Fibroblast of lung (primary cell): ENCODE data around the gene SLC38A1. TPM values are rescaled to one million over a fixed set of nuclear protein-coding genes. Genes with fewer than 3 reads are reported as not detected.

Experiments
- DNase-seq, 2 donors: peaks; one replicate each; pipeline versions ENCODE4 v3.0.0 to v3.0.0-alpha.2; 2010; ENCODE audit warnings: low read depth in 2 of 2
- H2AFZ ChIP-seq: 2 replicates; pipeline ENCODE4 v1.5.1; 2012; ENCODE audit warnings: low read length, control low read depth, inconsistent platforms
- H3K27ac ChIP-seq: 2 replicates; pipeline ENCODE4 v1.5.1; 2011; ENCODE audit warnings: low read length, control low read depth; ENCODE audit not compliant: insufficient read depth
- H3K27me3 ChIP-seq: 2 replicates; pipeline ENCODE4 v1.5.1; 2011; ENCODE audit warnings: mild to moderate bottlenecking, low read length; ENCODE audit not compliant: control insufficient read depth, insufficient read depth
- H3K36me3 ChIP-seq: 2 replicates; pipeline ENCODE4 v1.5.1; 2011; ENCODE audit warnings: low read length; ENCODE audit not compliant: control insufficient read depth, insufficient read depth
- H3K4me1 ChIP-seq: 2 replicates; pipeline ENCODE4 v1.5.1; 2011; ENCODE audit warnings: low read length; ENCODE audit not compliant: control insufficient read depth, insufficient read depth; ENCODE audit errors: extremely low read depth
- H3K4me2 ChIP-seq: 2 replicates; pipeline ENCODE4 v1.5.1; 2011; ENCODE audit warnings: low read length, control low read depth; ENCODE audit not compliant: insufficient read depth; ENCODE audit errors: extremely low read depth
- H3K4me3 ChIP-seq, 4 experiments: fragments of 200-600 bp in 1 of 4; sonication (generic) in 1 of 4; replicated peaks in 1 of 4; 2 replicates each; pipeline ENCODE4 v1.5.1; 2011 to 2016; ENCODE audit warnings: low read length in 4 of 4, low read depth in 3 of 4, mild to moderate bottlenecking in 3 of 4, control low read depth in 2 of 4, inconsistent platforms in 1 of 4, mixed read lengths in 1 of 4; ENCODE audit not compliant: insufficient read depth in 1 of 4; ENCODE audit errors: control extremely low read depth in 1 of 4
- H3K79me2 ChIP-seq: 2 replicates; pipeline ENCODE4 v1.5.1; 2012; ENCODE audit warnings: mild to moderate bottlenecking, low read length, inconsistent platforms; ENCODE audit not compliant: control insufficient read depth, insufficient read depth
- H3K9ac ChIP-seq: 2 replicates; pipeline ENCODE4 v1.5.1; 2011; ENCODE audit warnings: mild to moderate bottlenecking, low read length, control low read depth; ENCODE audit not compliant: insufficient read depth
- H3K9me3 ChIP-seq: 2 replicates; pipeline ENCODE4 v1.5.1; 2012; ENCODE audit warnings: low read depth, low read length; ENCODE audit not compliant: control insufficient read depth, insufficient read depth
- H4K20me1 ChIP-seq: 2 replicates; pipeline ENCODE4 v1.5.1; 2011; ENCODE audit warnings: low read length; ENCODE audit not compliant: control insufficient read depth, insufficient read depth; ENCODE audit errors: extremely low read depth
- CTCF ChIP-seq, 2 donors: IDR thresholded peaks in 1 of 2; conservative IDR thresholded peaks in 1 of 2; 1 replicate in 1 of 2; 2 replicates in 1 of 2; pipeline ENCODE4 v1.5.1; 2011 to 2012; ENCODE audit warnings: low read length in 2 of 2, control low read depth in 1 of 2, inconsistent platforms in 1 of 2, low read depth in 1 of 2, mild to moderate bottlenecking in 1 of 2
- EZH2 ChIP-seq: IDR thresholded peaks from 2 replicates; pipeline ENCODE4 v1.5.1; 2012; ENCODE audit warnings: low read length, control low read depth, mild to moderate bottlenecking; ENCODE audit errors: missing control alignments
- polyA plus RNA-seq, 2 donors: library from polyadenylated mRNA; depleted of rRNA in 1 of 2; stranded (reverse) in 1 of 2; unstranded in 1 of 2; fragments of >200 nt; gene quantifications; 2 replicates each; pipeline ENCODE4 v1.2.1, GENCODE V29; 2011 to 2012; ENCODE audit warnings: missing spikeins in 1 of 2
- total RNA-seq: library from RNA; depleted of rRNA; stranded (reverse); fragments of >200 nt; gene quantifications from 2 replicates; pipeline ENCODE4 v1.2.1, GENCODE V29; 2014

SLC38A1 gene
- total and polyA plus RNA-seq, 2 donors (not counting 1 experiment from before 2014, with no cell fraction given), result 24.3 to 88.8 TPM

DNA sequence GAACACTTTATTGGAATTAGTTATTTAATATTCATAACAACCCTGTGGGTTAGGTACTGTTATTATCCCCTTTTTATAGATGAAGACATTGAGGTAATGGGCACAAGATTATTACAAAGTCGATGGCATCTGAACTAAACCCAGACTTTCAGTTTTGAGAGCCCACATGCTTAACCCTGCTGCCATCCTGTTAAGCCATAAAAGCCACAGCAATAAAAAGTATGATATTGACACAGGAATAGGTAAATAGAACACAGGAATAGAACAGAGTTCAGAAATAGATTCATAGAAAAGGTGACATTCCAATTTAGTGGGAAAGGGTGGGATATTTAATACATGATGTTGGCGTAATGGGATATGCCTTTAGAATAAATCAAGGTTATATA is 119.8 kb downstream of the SLC38A1 start:
- no peak for DNase-seq
- Histone ChIP-seq H4K20me1 (no peaks in the 10 kb centered on the region), H3K27ac (no peak overlapping the region), H3K9me3 (no peaks in the 10 kb centered on the region), H3K36me3 (no peaks in the 10 kb centered on the region), H3K4me1 (peaks cover 4% of the 10 kb centered on the region), H3K4me3 (no peak overlapping the region), H3K79me2 (no peaks in the 10 kb centered on the region), H2AFZ (no peak overlapping the region), H3K27me3 (peaks cover 2% of the 10 kb centered on the region), H3K4me2 (no peak overlapping the region), H3K9ac (no peak overlapping the region)
- TF ChIP-seq EZH2 (no peak), CTCF (conservative IDR thresholded peaks at IDR 0.05 in 1 of 2, IDR thresholded peaks at IDR 0.05 in 1 of 2; ENCODE audit: low read depth in 1 of 2, low read length in 2 of 2) (no peak)

GRCh38 chr12:46148327-46149078 is 120.3 kb downstream of the SLC38A1 start:
- peaks cover under 1% of the 10 kb centered on the region for H3K4me1 ChIP-seq
- DNase-seq, result no peak
- no peak overlapping the region for H2AFZ ChIP-seq
- no peaks in the 10 kb centered on the region for H3K36me3 ChIP-seq
- no peak overlapping the region for H3K4me2 ChIP-seq
- H3K27me3 ChIP-seq, result peaks cover 2% of the 10 kb centered on the region
- H3K9ac ChIP-seq, result no peak overlapping the region
- H3K9me3 ChIP-seq, result no peaks in the 10 kb centered on the region
- no peaks in the 10 kb centered on the region for H3K79me2 ChIP-seq
- no peak overlapping the region for H3K4me3 ChIP-seq
- no peak for TF ChIP-seq CTCF (conservative IDR thresholded peaks at IDR 0.05 in 1 of 2, IDR thresholded peaks at IDR 0.05 in 1 of 2; ENCODE audit: low read depth in 1 of 2, low read length in 2 of 2)
- no peak for TF ChIP-seq EZH2
- no peaks in the 10 kb centered on the region for H4K20me1 ChIP-seq
- H3K27ac ChIP-seq, result no peak overlapping the region

DNA sequence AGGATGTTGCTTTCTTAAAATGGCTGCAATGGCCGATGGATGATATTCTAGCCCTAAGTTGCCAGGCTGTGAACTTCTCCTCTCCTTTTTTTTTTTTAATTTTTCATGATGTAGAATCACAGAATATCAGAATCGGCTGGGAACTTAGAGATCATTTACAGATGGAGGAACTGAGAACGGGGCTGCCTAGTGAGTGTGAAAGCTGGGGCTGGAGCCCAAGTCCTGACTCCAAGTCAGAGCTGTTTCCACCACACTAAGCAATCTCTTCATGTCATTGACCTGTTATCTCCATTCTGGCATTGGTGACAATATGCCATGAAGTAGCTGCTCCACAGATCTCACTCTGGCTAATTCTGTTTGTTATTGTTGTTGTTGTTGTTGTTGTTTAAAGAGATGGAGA is 121.7 kb downstream of the SLC38A1 start:
- no peak overlapping the region for H3K9ac ChIP-seq
- no peaks in the 10 kb centered on the region for H3K4me1 ChIP-seq
- DNase-seq, result no peak
- H3K36me3 ChIP-seq, result no peaks in the 10 kb centered on the region
- no peak for TF ChIP-seq EZH2
- no peak for TF ChIP-seq CTCF (conservative IDR thresholded peaks at IDR 0.05 in 1 of 2, IDR thresholded peaks at IDR 0.05 in 1 of 2; ENCODE audit: low read depth in 1 of 2, low read length in 2 of 2)
- no peak overlapping the region for H3K27ac ChIP-seq
- H3K27me3 ChIP-seq, result peaks cover 2% of the 10 kb centered on the region
- no peaks in the 10 kb centered on the region for H3K9me3 ChIP-seq
- H3K79me2 ChIP-seq, result no peaks in the 10 kb centered on the region
- no peak overlapping the region for H3K4me2 ChIP-seq
- H3K4me3 ChIP-seq, result no peak overlapping the region
- no peak overlapping the region for H2AFZ ChIP-seq
- no peaks in the 10 kb centered on the region for H4K20me1 ChIP-seq
